Measurements from ENCODE around the gene ATXN7.

DNA sequence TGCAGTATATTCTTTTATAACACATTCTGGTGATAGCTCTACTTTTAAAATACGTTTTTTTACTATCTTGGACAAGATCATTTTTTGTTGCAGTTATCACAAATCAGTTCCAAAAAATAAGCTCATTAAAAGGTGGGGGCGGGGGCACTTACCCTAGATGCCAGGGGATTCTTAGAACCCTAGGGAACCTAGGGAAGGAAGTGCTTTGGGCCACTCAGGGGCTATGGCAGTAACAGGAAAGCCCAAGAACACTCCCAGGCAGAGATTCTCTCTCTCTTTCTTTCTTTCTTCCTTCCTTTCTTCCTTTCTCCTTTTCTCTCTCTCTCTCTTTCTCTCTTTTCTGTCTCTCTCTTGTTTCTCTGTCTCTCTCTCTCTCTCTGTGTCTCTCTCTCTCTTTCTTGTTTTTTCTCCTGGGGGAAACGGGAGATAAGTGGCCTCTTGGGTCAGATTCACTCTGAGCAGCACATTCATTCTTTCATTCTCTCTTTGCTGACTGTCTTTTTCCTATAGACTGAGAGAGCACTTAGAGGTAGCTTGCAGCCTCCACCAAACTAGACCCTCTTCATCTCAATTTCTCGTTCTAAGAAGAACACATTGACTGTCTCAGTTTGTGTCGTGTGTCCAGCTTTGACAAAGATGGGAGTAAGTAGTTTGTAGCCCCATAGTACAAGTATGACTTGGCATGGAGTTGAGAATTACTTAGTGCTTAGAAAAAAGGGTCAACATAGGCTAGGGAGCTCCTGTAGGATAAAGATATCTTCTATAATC lies 31.9 kb downstream of the ATXN7 start:
- no peak for TF ChIP-seq CTCF (IDR thresholded peaks at IDR 0.05)
- TF ChIP-seq POLR2A (IDR thresholded peaks at IDR 0.05): no peak
